ENCODE data around the gene DHX34. TPM values are rescaled to one million over a fixed set of nuclear protein-coding genes. Genes with fewer than 3 reads are reported as not detected.
"Not testable (repeated sequence)": the region's sequence is repeated elsewhere in the genome, so short reads cannot be mapped to it uniquely, and the experiment has no call there.

DHX34 gene
- total and polyA plus RNA-seq, 7 donors, result 7.5 to 30.6 (median 10.0) TPM

GRCh38 chr19:47330466-47330869 is 18.6 kb upstream of the DHX34 start:
- WGBS, 3 donors, result 45 to 50% (median 50%) methylated on average over 9 of the region's 9 CpGs
- H3K4me3 ChIP-seq, result peak overlapping the region; percentile 42
- H3K9me3 ChIP-seq, result no peaks in the 10 kb centered on the region
- H3K36me3 ChIP-seq (ENCODE audit: insufficient read depth in 1 of 2, low read depth in 1 of 2), result no peaks in the 10 kb centered on the region
- H3K4me1 ChIP-seq, result no peaks in the 10 kb centered on the region
- intact Hi-C loops (cut with DNase I), result no loop called here
- peaks cover 0 to 24% (median 3%) of the 10 kb centered on the region in 3 donors for H3K27me3 ChIP-seq (ENCODE audit: insufficient read depth in 3 of 3, low read length in 2 of 3)
- TF ChIP-seq CTCF (IDR thresholded peaks at IDR 0.05), result no peak
- H3K27ac ChIP-seq, result peak overlapping the region; percentile 46
- DNase-seq, result no peak
- ATAC-seq, result no peak

DNA sequence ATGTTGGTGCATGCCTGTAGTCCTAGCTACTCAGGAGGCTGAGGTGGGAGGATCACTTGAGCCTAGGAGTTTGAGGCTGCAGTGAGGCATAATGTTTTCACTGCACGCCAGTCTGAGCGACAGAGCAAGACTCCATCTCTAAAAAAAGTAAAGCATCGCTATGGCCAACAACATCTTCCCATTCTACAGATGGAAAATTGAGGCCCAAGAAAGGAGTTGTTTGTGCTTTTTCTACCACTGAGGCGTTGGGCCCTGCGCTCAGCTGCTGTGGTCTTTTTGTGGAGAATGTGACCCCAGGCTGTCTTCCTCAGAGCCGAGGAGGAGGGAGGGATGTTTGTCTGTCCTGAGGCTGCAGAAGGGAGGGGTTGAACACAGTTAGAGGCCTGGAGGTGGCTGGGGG is 17.6 kb upstream of the DHX34 start:
- no peak overlapping the region for H3K4me3 ChIP-seq
- H3K4me1 ChIP-seq, result no peaks in the 10 kb centered on the region
- peaks cover 0 to 24% (median 3%) of the 10 kb centered on the region in 3 donors for H3K27me3 ChIP-seq (ENCODE audit: insufficient read depth in 3 of 3, low read length in 2 of 3)
- H3K27ac ChIP-seq, result no peak overlapping the region
- no peak for DNase-seq
- intact Hi-C loops (cut with DNase I), result no loop called here
- no peaks in the 10 kb centered on the region for H3K36me3 ChIP-seq (ENCODE audit: insufficient read depth in 1 of 2, low read depth in 1 of 2)
- no peaks in the 10 kb centered on the region for H3K9me3 ChIP-seq
- ATAC-seq, result no peak
- no peak for TF ChIP-seq CTCF (IDR thresholded peaks at IDR 0.05)
- 80 to 89% (median 83%) methylated on average over 6 of the region's 6 CpGs for WGBS, 3 donors

- H3K27ac ChIP-seq, result no peak within 1 kb of the TSS
- intact Hi-C loops (cut with DNase I), result no loop called here
- TF ChIP-seq CTCF (IDR thresholded peaks at IDR 0.05), result no peak
- no peak for ATAC-seq
- no peaks in the 10 kb centered on the region for H3K4me1 ChIP-seq
- H3K27me3 ChIP-seq (ENCODE audit: insufficient read depth in 3 of 3, low read length in 2 of 3), result peaks cover 0 to 24% (median 3%) of the 10 kb centered on the region in 3 donors
- H3K36me3 ChIP-seq (ENCODE audit: insufficient read depth in 1 of 2, low read depth in 1 of 2), result no peaks in the 10 kb centered on the region
- no peak within 1 kb of the TSS for H3K4me3 ChIP-seq
- WGBS, 3 donors, result 35 to 48% (median 42%) methylated on average over 18 of the region's 18 CpGs
- H3K9me3 ChIP-seq, result no peaks in the 10 kb centered on the region
- peak in 1 of 2 donors; percentile 42 for DNase-seq
Measured at GRCh38 chr19:47331931-47332547, 17.1 kb upstream of the DHX34 start, which contains the start of gene C5AR2. Gene C5AR2 (plus strand): TSS chr19:47332175. CDS start chr19:47340800, 8,625 bp downstream.

GRCh38 chr19:47336765-47337718 is 12.1 kb upstream of the DHX34 start:
- H3K4me1 ChIP-seq; H3K36me3 ChIP-seq (ENCODE audit: insufficient read depth in 1 of 2, low read depth in 1 of 2); intact Hi-C loops (cut with DNase I); ATAC-seq; H3K27ac ChIP-seq; H3K9me3 ChIP-seq: not testable (repeated sequence)
- WGBS, 3 donors, result 70 to 76% (median 75%) methylated on average over 18 of the region's 18 CpGs
- peak; percentile 36 to 67 for DNase-seq
- Histone ChIP-seq H3K4me3 (peak overlapping the region; percentile 22), H3K27me3 (ENCODE audit: insufficient read depth in 3 of 3, low read length in 2 of 3) (peaks cover 0 to 15% (median 6%) of the 10 kb centered on the region in 3 donors)
